NCI-H2227 treated with DMSO at 0.1 percent for 48 hours (cell line): ENCODE measurements around the gene KIAA1586.
A peak's percentile ranks its signal among the peaks of the same experiment; 100 is the strongest.
"Not testable (repeated sequence)": the region's sequence is repeated elsewhere in the genome, so short reads cannot be mapped to it uniquely, and the experiment has no call there.

Experiments
- DNase-seq: peaks from one replicate; lab custom pipeline; 2025; lab: John Stamatoyannopoulos, UW

The KIAA1586 gene

GRCh38 chr6:57047859-57048258 is 1.4 kb downstream of the KIAA1586 start:
- DNase-seq = not testable (repeated sequence)

- no peak for DNase-seq
Observed at GRCh38 chr6:57048577-57048976, 2.1 kb downstream of the KIAA1586 start.

GRCh38 chr6:57063847-57064246 is 17.4 kb downstream of the KIAA1586 start:
- no peak for DNase-seq

- DNase-seq = no peak
Observed at GRCh38 chr6:57064809-57065208, 18.3 kb downstream of the KIAA1586 start.

- no peak for DNase-seq
Observed at GRCh38 chr6:57068061-57068460, 21.6 kb downstream of the KIAA1586 start.

GRCh38 chr6:57069228-57069627 is 22.7 kb downstream of the KIAA1586 start:
- DNase-seq = no peak

GRCh38 chr6:57069920-57070331 is 23.4 kb downstream of the KIAA1586 start:
- DNase-seq = no peak

GRCh38 chr6:57072108-57072507 is 25.6 kb downstream of the KIAA1586 start:
- no peak for DNase-seq

GRCh38 chr6:57074383-57074782 is 27.9 kb downstream of the KIAA1586 start:
- no peak for DNase-seq

GRCh38 chr6:57075092-57075491 is 28.6 kb downstream of the KIAA1586 start:
- DNase-seq = no peak

- DNase-seq = no peak
Observed at GRCh38 chr6:57078531-57079207, 32.2 kb downstream of the KIAA1586 start.

GRCh38 chr6:57085471-57085870 is 39.0 kb downstream of the KIAA1586 start:
- DNase-seq = no peak

- no peak for DNase-seq
Observed at GRCh38 chr6:57086843-57087242, 40.4 kb downstream of the KIAA1586 start.

- DNase-seq = no peak
Observed at GRCh38 chr6:57087916-57088315, 41.4 kb downstream of the KIAA1586 start.

- DNase-seq = no peak
Observed at GRCh38 chr6:57089265-57089664, 42.8 kb downstream of the KIAA1586 start.

GRCh38 chr6:57089687-57090457 is 43.4 kb downstream of the KIAA1586 start, which contains the start of gene ZNF451:
ZNF451 (plus strand) TSS chr6:57090188; CDS start chr6:57090254, 66 bp downstream.
- peak; percentile 86 for DNase-seq

- not testable (repeated sequence) for DNase-seq
Observed at GRCh38 chr6:57090458-57091067, 44.1 kb downstream of the KIAA1586 start.

- not testable (repeated sequence) for DNase-seq
Observed at GRCh38 chr6:57091375-57091774, 44.9 kb downstream of the KIAA1586 start.

- no peak for DNase-seq
Observed at GRCh38 chr6:57094689-57095088, 48.2 kb downstream of the KIAA1586 start.

GRCh38 chr6:57097596-57097995 is 51.1 kb downstream of the KIAA1586 start:
- DNase-seq = no peak

- DNase-seq = no peak
Observed at GRCh38 chr6:57102976-57103375, 56.5 kb downstream of the KIAA1586 start.

- DNase-seq = no peak
Observed at GRCh38 chr6:57104336-57104735, 57.8 kb downstream of the KIAA1586 start.
